Mucosa of rectum (tissue), 2 donors: ENCODE results near the gene ADAD2.
A peak's percentile ranks its signal among the peaks of the same experiment; 100 is the strongest.

Experiments used
- H3K27ac ChIP-seq, 2 donors: one replicate each; pipeline ENCODE4 v1.7.0; 2013; ENCODE audit warnings: inconsistent platforms in 2 of 2, low read depth in 2 of 2, low read length in 2 of 2
- H3K27me3 ChIP-seq, 2 donors: one replicate each; pipeline ENCODE4 v1.7.0; 2013; ENCODE audit warnings: low read length in 2 of 2; ENCODE audit not compliant: control insufficient read depth in 2 of 2, insufficient read depth in 2 of 2
- H3K36me3 ChIP-seq, 2 donors: one replicate each; pipeline ENCODE4 v1.7.0; 2013; ENCODE audit warnings: low read length in 2 of 2; ENCODE audit not compliant: control insufficient read depth in 2 of 2, insufficient read depth in 2 of 2
- H3K4me1 ChIP-seq, 2 donors: one replicate each; pipeline ENCODE4 v1.7.0; 2013; ENCODE audit warnings: low read length in 2 of 2, mild to moderate bottlenecking in 1 of 2; ENCODE audit not compliant: control insufficient read depth in 2 of 2, insufficient read depth in 2 of 2
- H3K4me3 ChIP-seq, 2 donors: one replicate each; pipeline ENCODE4 v1.7.0; 2013; ENCODE audit warnings: low read length in 2 of 2
- H3K9ac ChIP-seq, 2 donors: one replicate each; pipeline ENCODE4 v1.7.0; 2013; ENCODE audit warnings: low read length in 2 of 2, low read depth in 1 of 2, mild to moderate bottlenecking in 1 of 2
- H3K9me3 ChIP-seq, 2 donors: one replicate each; pipeline ENCODE4 v1.7.0; 2013; ENCODE audit warnings: low read length in 2 of 2; ENCODE audit not compliant: control insufficient read depth in 2 of 2
- donor health status: healthy.
- donor health status: Normal muscosa, but diverticular disease.

ADAD2 gene

GRCh38 chr16:84182680-84183571 lies 8.0 kb upstream of the ADAD2 start:
- peaks cover 6% of the 10 kb centered on the region in 2 donors for H3K4me1 ChIP-seq
- H3K9me3 ChIP-seq, result no peaks in the 10 kb centered on the region
- no peak overlapping the region for H3K9ac ChIP-seq
- no peak overlapping the region for H3K27ac ChIP-seq
- no peak overlapping the region for H3K4me3 ChIP-seq
- H3K36me3 ChIP-seq, result peaks cover 37 to 46% of the 10 kb centered on the region in 2 donors
- no peaks in the 10 kb centered on the region for H3K27me3 ChIP-seq

DNA sequence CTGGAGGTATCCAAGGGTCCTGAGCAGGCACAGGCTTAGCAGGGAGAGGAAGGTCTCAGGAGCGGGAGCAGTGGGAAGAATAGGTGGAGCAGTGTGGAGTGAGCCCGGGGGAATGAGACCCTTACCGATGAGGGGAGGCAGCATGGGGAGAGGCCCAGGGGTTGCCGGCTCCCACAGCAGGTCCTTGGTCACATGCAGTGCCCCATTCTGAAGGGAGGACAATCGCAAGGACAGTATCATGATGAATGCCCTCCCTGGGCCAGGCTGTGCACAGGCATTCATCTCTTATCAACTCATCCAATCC lies 7.4 kb upstream of the ADAD2 start:
- H3K9ac ChIP-seq, result no peak overlapping the region
- H3K4me1 ChIP-seq, result peaks cover 6% of the 10 kb centered on the region in 2 donors
- H3K9me3 ChIP-seq, result no peaks in the 10 kb centered on the region
- no peak overlapping the region for H3K4me3 ChIP-seq
- no peak overlapping the region for H3K27ac ChIP-seq
- H3K27me3 ChIP-seq, result no peaks in the 10 kb centered on the region
- peaks cover 31 to 41% of the 10 kb centered on the region in 2 donors for H3K36me3 ChIP-seq

DNA sequence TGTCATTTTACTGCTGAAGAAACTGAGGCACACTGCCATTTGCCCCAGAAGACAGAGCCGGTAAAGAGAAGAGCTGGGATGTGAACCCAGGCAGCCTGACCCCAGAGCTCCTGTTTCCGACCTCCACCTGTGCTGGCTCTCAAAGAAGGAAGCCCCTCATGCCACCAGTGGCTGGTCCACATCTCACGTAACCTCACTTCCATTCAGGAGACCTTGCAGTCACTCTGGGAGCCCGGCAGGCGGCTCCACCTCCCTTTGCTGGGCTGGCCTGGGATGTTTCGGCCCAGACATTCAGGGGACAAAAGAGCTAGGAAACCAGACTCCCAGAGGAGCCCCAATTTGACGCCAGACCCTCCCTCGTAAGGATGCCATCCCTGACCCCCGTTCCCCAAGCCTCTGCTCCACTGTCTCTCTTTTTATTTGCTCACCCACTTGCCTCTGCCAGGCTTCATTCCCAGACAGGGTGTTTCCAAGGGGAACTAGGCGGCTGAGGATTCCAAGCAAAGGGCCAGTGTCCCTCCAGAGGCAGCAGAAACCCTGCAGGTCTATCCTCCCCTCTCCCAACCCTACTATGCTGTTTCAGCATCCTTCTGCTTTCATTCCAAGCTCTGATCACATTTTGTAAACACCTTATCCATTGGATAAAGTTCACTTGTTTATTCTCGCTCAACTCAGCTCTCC lies 6.9 kb upstream of the ADAD2 start:
- H3K9ac ChIP-seq, result peak overlapping the region in 1 of 2 donors; percentile 24
- H3K27me3 ChIP-seq, result no peaks in the 10 kb centered on the region
- H3K4me3 ChIP-seq, result no peak overlapping the region
- H3K27ac ChIP-seq, result no peak overlapping the region
- peaks cover 6% of the 10 kb centered on the region in 2 donors for H3K4me1 ChIP-seq
- H3K9me3 ChIP-seq, result no peaks in the 10 kb centered on the region
- H3K36me3 ChIP-seq, result peaks cover 31 to 38% of the 10 kb centered on the region in 2 donors

GRCh38 chr16:84184775-84185174 lies 6.2 kb upstream of the ADAD2 start:
- Histone ChIP-seq H3K9me3 (no peaks in the 10 kb centered on the region), H3K4me3 (no peak overlapping the region), H3K27ac (no peak overlapping the region), H3K27me3 (no peaks in the 10 kb centered on the region), H3K9ac (no peak overlapping the region), H3K4me1 (peaks cover 6% of the 10 kb centered on the region in 2 donors), H3K36me3 (peaks cover 26 to 34% of the 10 kb centered on the region in 2 donors)

DNA sequence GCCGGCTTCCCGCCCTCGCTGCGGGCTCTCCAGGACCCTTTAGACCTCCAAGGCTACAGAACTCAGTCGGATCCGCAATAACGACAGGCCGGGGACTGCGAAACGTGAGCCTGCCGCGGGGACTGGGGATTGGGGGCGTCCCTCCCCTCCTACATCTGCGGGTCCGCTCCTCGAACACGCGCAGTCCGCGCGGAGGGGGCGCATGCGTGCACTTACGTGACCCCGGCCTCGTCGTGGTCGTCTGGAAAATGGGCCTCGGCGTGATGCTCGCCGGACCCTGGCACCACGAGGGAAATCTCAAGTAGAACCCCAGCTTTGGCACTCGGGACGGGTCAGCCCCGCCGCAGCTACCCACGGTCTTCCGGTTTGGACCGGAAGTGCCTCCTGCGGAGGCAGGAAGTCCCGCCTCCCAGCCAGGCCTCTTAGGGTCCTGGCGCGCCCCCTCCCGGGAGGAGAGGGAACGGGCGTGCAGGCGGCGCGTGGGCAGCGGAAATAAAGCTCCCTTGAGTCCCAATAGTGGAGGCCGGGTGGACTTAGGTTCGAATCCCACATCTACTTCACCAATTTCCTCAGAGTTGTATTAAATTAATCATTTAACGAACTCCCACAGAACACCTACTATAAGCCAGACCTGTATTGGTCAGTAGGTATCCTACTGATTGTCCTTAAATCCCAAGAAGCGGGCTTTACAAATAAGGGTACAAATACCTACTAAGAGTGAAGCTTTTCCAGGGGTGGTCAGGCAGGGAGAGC lies 4.1 kb upstream of the ADAD2 start, which contains the start of gene TAF1C:
TSS of gene TAF1C (minus strand) at position 373 of the 753 bp plus-strand sequence. CDS start 2,069 bp downstream, outside the sequence.
- Histone ChIP-seq H3K9ac (peak within 1 kb of the TSS; percentile 86 to 97), H3K4me3 (peak within 1 kb of the TSS; percentile 91 to 93), H3K27ac (peak within 1 kb of the TSS; percentile 11 to 65), H3K36me3 (peaks cover 15 to 22% of the 10 kb centered on the region in 2 donors), H3K9me3 (no peaks in the 10 kb centered on the region), H3K4me1 (peaks cover 6% of the 10 kb centered on the region in 2 donors), H3K27me3 (no peaks in the 10 kb centered on the region)

- Histone ChIP-seq H3K9ac (no peak overlapping the region), H3K9me3 (no peaks in the 10 kb centered on the region), H3K27ac (no peak overlapping the region), H3K36me3 (no peaks in the 10 kb centered on the region), H3K4me1 (peaks cover 0 to 3% of the 10 kb centered on the region in 2 donors), H3K27me3 (no peaks in the 10 kb centered on the region), H3K4me3 (no peak overlapping the region)
Observed at GRCh38 chr16:84191466-84191865, 509 bp downstream of the ADAD2 start.

DNA sequence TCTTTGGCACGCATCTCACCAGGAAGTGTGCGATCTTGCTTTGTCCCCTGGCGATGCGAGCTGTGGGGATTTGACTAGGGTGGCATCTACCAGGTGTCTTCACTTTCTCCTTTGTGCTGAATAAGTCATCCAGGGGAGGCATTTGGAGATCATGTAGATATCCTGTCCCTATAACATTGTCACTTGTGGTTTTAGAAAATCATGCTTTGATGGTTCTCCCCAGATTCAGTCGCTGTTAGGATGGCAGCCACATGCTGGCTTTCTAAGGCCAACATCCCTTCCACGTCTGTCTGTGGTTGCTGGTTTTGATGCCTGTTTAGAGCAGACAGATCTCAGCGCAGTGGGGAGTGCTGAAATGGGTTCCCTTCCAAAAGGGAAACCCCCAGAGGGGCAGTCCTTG lies 2.5 kb downstream of the ADAD2 start:
- Histone ChIP-seq H3K36me3 (no peaks in the 10 kb centered on the region), H3K4me3 (no peak overlapping the region), H3K27me3 (no peaks in the 10 kb centered on the region), H3K9ac (no peak overlapping the region), H3K9me3 (no peaks in the 10 kb centered on the region), H3K27ac (no peak overlapping the region), H3K4me1 (no peaks in the 10 kb centered on the region)

GRCh38 chr16:84194018-84194417 lies 3.1 kb downstream of the ADAD2 start:
- Histone ChIP-seq H3K4me3 (no peak overlapping the region), H3K27me3 (no peaks in the 10 kb centered on the region), H3K9ac (no peak overlapping the region), H3K4me1 (no peaks in the 10 kb centered on the region), H3K27ac (no peak overlapping the region), H3K9me3 (no peaks in the 10 kb centered on the region), H3K36me3 (no peaks in the 10 kb centered on the region)

GRCh38 chr16:84194470-84195200 lies 3.7 kb downstream of the ADAD2 start:
- no peaks in the 10 kb centered on the region for H3K4me1 ChIP-seq
- no peaks in the 10 kb centered on the region for H3K36me3 ChIP-seq
- no peak overlapping the region for H3K27ac ChIP-seq
- peak overlapping the region in 1 of 2 donors; percentile 13 for H3K4me3 ChIP-seq
- H3K9me3 ChIP-seq, result no peaks in the 10 kb centered on the region
- no peaks in the 10 kb centered on the region for H3K27me3 ChIP-seq
- no peak overlapping the region for H3K9ac ChIP-seq
